Adrenal gland (tissue), 12 donors: ENCODE results near the gene BCLAF1. TPM values are rescaled to one million over a fixed set of nuclear protein-coding genes. Genes with fewer than 3 reads are reported as not detected.
A peak's percentile ranks its signal among the peaks of the same experiment; 100 is the strongest.

Experiments used
- DNase-seq, 7 donors: peaks; one replicate each; pipeline ENCODE4 v3.0.0-alpha.2; 2019 to 2020
- H3K27ac ChIP-seq, 5 donors: fragments of 200-600 bp; sonication (generic) in 4 of 5; 1 replicate in 3 of 5; 2 replicates in 2 of 5; pipeline versions ENCODE4 v1.5.1 to v1.8.0; 2016 to 2020; ENCODE audit warnings: mild to moderate bottlenecking in 1 of 5
- H3K27me3 ChIP-seq: fragments of 200-600 bp; 2 replicates; pipeline ENCODE4 v1.8.0; 2021
- H3K36me3 ChIP-seq, 2 donors: fragments of 200-600 bp; replicated peaks in 1 of 2; 1 replicate in 1 of 2; 2 replicates in 1 of 2; pipeline versions ENCODE4 v1.5.1 to v1.8.0; 2018 to 2022
- H3K4me1 ChIP-seq, 2 donors: fragments of 200-600 bp; replicated peaks in 1 of 2; 1 replicate in 1 of 2; 2 replicates in 1 of 2; pipeline versions ENCODE4 v1.5.1 to v1.8.0; 2018 to 2021
- H3K4me3 ChIP-seq, 4 donors: fragments of 200-600 bp; sonication (generic) in 3 of 4; one replicate each; pipeline ENCODE4 v1.5.1; 2016 to 2018
- H3K9me3 ChIP-seq, 3 donors: fragments of 200-600 bp; sonication (generic) in 1 of 3; replicated peaks in 1 of 3; 1 replicate in 2 of 3; 2 replicates in 1 of 3; pipeline versions ENCODE4 v1.5.1 to v1.8.0; 2016 to 2021
- CTCF ChIP-seq, 6 experiments: fragments of 450-650 bp in 4 of 6; fragments of 200-600 bp in 2 of 6; sonication (generic) in 1 of 6; IDR thresholded peaks; 1 replicate in 5 of 6; 2 replicates in 1 of 6; pipeline versions ENCODE4 v1.5.1 to v1.8.0; 2016 to 2021; ENCODE audit warnings: antibody characterized with exemption in 6 of 6, mild to moderate bottlenecking in 2 of 6, moderate library complexity in 1 of 6
- POLR2A ChIP-seq, 2 donors: fragments of 450-650 bp; IDR thresholded peaks; one replicate each; pipeline ENCODE4 v1.6.1; 2017; ENCODE audit warnings: antibody characterized with exemption in 2 of 2, mild to moderate bottlenecking in 2 of 2, moderate library complexity in 1 of 2
- WGBS, 4 donors: extraction: QIAGEN DNeasy Blood & Tissue Kit in 2 of 4; methylation state at CpG; one replicate each; pipeline versions ENCODE4 v1.1.5 to v1.1.7; 2013 to 2017; 5-methylcytosine and 5-hydroxymethylcytosine counted together
- intact Hi-C, 2 donors: fragments of 100-400 bp; cut with DNase I; formaldehyde crosslinking; loops; one replicate each; pipeline versions ENCODE4 v1.14.1 to v1.15.0; 2022 to 2023
- polyA plus RNA-seq, 3 donors: library from polyadenylated mRNA; stranded (reverse); fragments of 200-250 nt in 2 of 3; fragments of 350-450 nt in 1 of 3; fragmentation: Illumina TruSeq in 1 of 3; extraction: RNeasy Lipid Tissue Mini Kit (QIAGEN cat#74804) in 1 of 3; gene quantifications; one replicate each; pipeline ENCODE4 v1.2.3, GENCODE V29; 2013 to 2014
- total RNA-seq, 9 donors: library from RNA; depleted of rRNA in 4 of 9; stranded (reverse); fragments of >200 nt in 4 of 9; fragments of 120-200 nt in 1 of 9; fragmentation: NEBNext Ultra II Directional in 1 of 9; extraction: Animal tissue kit (Norgen Biotek cat#: 25700) in 1 of 9; gene quantifications; one replicate each; pipeline versions ENCODE4 v1.1.0 to v1.2.4, GENCODE V29; 2013 to 2023
- donor health status: healthy with polysubstance abuse.
- donor health status: Bipolar disorder and iron deficiency.
- donor health status: DM: yes; HTN: yes; CAD: no.
- donor health status: DM: no; HTN: no; CAD: no.
- donor health status: DM: no; HTN: no; CAD: no.
- donor health status: DM: yes; HTN: yes; CAD: no.

The BCLAF1 gene
- total and polyA plus RNA-seq, 12 donors = 27.7 to 210 (median 112) TPM

- peak overlapping the region in 3 of 4 donors; percentile 19 to 83 (median 28) for H3K4me3 ChIP-seq
- H3K9me3 ChIP-seq = no peaks in the 10 kb centered on the region
- intact Hi-C loops = no loop called here
- no peaks in the 10 kb centered on the region for H3K36me3 ChIP-seq
- WGBS, 4 donors = 0 to 1% (median 0%) methylated on average over 8 of the region's 8 CpGs
- peak overlapping the region in 4 of 5 donors; percentile 25 to 77 (median 74) for H3K27ac ChIP-seq
- no peak for TF ChIP-seq CTCF (IDR thresholded peaks at IDR 0.05)
- no peak for TF ChIP-seq POLR2A (IDR thresholded peaks at IDR 0.05)
- DNase-seq = peak in 2 of 7 donors; percentile 20 to 29
- peaks cover 0 to 20% of the 10 kb centered on the region in 2 donors for H3K4me1 ChIP-seq
- no peaks in the 10 kb centered on the region for H3K27me3 ChIP-seq
Observed at GRCh38 chr6:136250686-136251008, 39.0 kb downstream of the BCLAF1 start.

GRCh38 chr6:136249811-136250685, 39.6 kb downstream of the BCLAF1 start, which contains the start of gene MTFR2:
TSS of gene MTFR2 (minus strand) at chr6:136250311. CDS start at chr6:136249099, 1,212 bp downstream.
- H3K4me1 ChIP-seq = peaks cover 0 to 20% of the 10 kb centered on the region in 2 donors
- intact Hi-C loops = no loop called here
- peak within 1 kb of the TSS; percentile 28 to 83 (median 64) for H3K4me3 ChIP-seq
- DNase-seq = peak; percentile 97 to 99 (median 98)
- 0 to 2% (median 1%) methylated on average over 28 to 59 of the region's 59 CpGs for WGBS, 4 donors
- H3K27me3 ChIP-seq = no peaks in the 10 kb centered on the region
- H3K9me3 ChIP-seq = no peaks in the 10 kb centered on the region
- peak within 1 kb of the TSS in 4 of 5 donors; percentile 25 to 77 (median 74) for H3K27ac ChIP-seq
- TF ChIP-seq POLR2A (IDR thresholded peaks at IDR 0.05) (peak; percentile 15 to 88), CTCF (IDR thresholded peaks at IDR 0.05) (no peak)
- H3K36me3 ChIP-seq = no peaks in the 10 kb centered on the region

- Histone ChIP-seq H3K36me3 (no peaks in the 10 kb centered on the region), H3K9me3 (no peaks in the 10 kb centered on the region), H3K27ac (no peak overlapping the region), H3K4me3 (peak overlapping the region in 1 of 4 donors; percentile 83), H3K27me3 (no peaks in the 10 kb centered on the region), H3K4me1 (peaks cover 0 to 20% of the 10 kb centered on the region in 2 donors)
- TF ChIP-seq POLR2A (IDR thresholded peaks at IDR 0.05) = no peak
- no peak for TF ChIP-seq CTCF (IDR thresholded peaks at IDR 0.05)
- no peak for DNase-seq
- WGBS, 4 donors = 30 to 41% (median 37%) methylated on average over 6 of the region's 6 CpGs
- intact Hi-C loops = no loop called here
Observed at GRCh38 chr6:136249336-136249735, 40.3 kb downstream of the BCLAF1 start.

- intact Hi-C loops = no loop called here
- DNase-seq = no peak
- no peak overlapping the region for H3K27ac ChIP-seq
- no peaks in the 10 kb centered on the region for H3K27me3 ChIP-seq
- H3K36me3 ChIP-seq = no peaks in the 10 kb centered on the region
- WGBS, 4 donors = 93 to 96% (median 93%) methylated on average over 5 of the region's 5 CpGs
- no peaks in the 10 kb centered on the region for H3K4me1 ChIP-seq
- H3K4me3 ChIP-seq = no peak overlapping the region
- TF ChIP-seq CTCF (IDR thresholded peaks at IDR 0.05) = no peak
- TF ChIP-seq POLR2A (IDR thresholded peaks at IDR 0.05) = no peak
- no peaks in the 10 kb centered on the region for H3K9me3 ChIP-seq
Observed at GRCh38 chr6:136244061-136244616, 45.5 kb downstream of the BCLAF1 start.
